Chondrocyte (in vitro differentiated cells): ENCODE measurements around the gene ZFHX2. TPM values are rescaled to one million over a fixed set of nuclear protein-coding genes. Genes with fewer than 3 reads are reported as not detected.

Source experiments
- DNase-seq: peaks from one replicate; pipeline ENCODE4 v3.0.0; 2021; ENCODE audit warnings: mixed read lengths, low spot score
- H3K27ac Mint-ChIP-seq: one replicate; pipeline ENCODE4 v1.8.0; 2021; ENCODE audit warnings: mild to moderate bottlenecking, moderate library complexity, mixed read lengths; ENCODE audit not compliant: unreplicated experiment
- H3K27me3 Mint-ChIP-seq: 2 replicates; pipeline ENCODE4 v1.8.0; 2021; ENCODE audit warnings: low read depth, mixed read lengths
- H3K36me3 Mint-ChIP-seq: 2 replicates; pipeline ENCODE4 v1.8.0; 2021; ENCODE audit warnings: low read depth, mixed read lengths
- H3K4me1 Mint-ChIP-seq: 2 replicates; pipeline ENCODE4 v1.8.0; 2021; ENCODE audit warnings: low read depth, mild to moderate bottlenecking, mixed read lengths
- H3K4me3 Mint-ChIP-seq: one replicate; pipeline ENCODE4 v1.8.0; 2021; ENCODE audit warnings: mild to moderate bottlenecking, moderate library complexity, mixed read lengths; ENCODE audit not compliant: unreplicated experiment
- H3K9me3 Mint-ChIP-seq: 2 replicates; pipeline ENCODE4 v1.8.0; 2021; ENCODE audit warnings: low read depth, mixed read lengths
- CTCF ChIP-seq: fragments of 200-600 bp; sonication (generic); IDR thresholded peaks from 2 replicates; pipeline ENCODE4 v1.5.0; 2021; ENCODE audit warnings: antibody characterized with exemption, mild to moderate bottlenecking, moderate library complexity
- total RNA-seq: library from RNA; stranded (reverse); gene quantifications from 3 replicates; pipeline ENCODE4 v1.2.1, GENCODE V29; 2021

ZFHX2 gene
- total RNA-seq, 1 donor from 2014 or later, result 11.8 TPM

DNA sequence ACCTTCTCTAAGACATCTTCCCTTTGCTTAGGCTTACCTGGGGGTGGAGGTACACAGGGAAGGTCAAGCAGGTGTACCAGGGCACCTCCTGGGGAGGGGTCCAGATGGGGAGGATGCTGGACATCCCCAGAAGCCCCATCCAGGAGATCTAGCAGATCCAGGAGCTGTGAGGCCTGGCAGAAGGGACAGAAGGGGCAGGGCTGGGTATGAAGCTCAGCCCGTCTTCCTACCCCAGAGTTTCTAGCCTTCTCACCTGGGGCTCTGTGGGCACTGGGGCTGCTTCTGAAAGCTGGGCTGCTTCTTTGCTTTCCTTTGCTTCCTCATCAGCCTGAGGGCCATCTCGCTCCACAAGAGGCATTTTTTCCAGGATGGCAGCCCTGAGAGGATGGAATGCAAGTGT, 9.7 kb upstream of the ZFHX2 start:
- DNase-seq, result peak; percentile 37
- Mint-ChIP-seq H3K27ac (no peak overlapping the region), H3K36me3 (peaks cover 6% of the 10 kb centered on the region), H3K4me1 (peaks cover 22% of the 10 kb centered on the region), H3K27me3 (no peaks in the 10 kb centered on the region), H3K9me3 (no peaks in the 10 kb centered on the region), H3K4me3 (no peak overlapping the region)
- TF ChIP-seq CTCF, result no peak

GRCh38 chr14:23559926-23560520, 8.5 kb upstream of the ZFHX2 start:
- peaks cover 6% of the 10 kb centered on the region for H3K36me3 Mint-ChIP-seq
- peaks cover 27% of the 10 kb centered on the region for H3K4me1 Mint-ChIP-seq
- TF ChIP-seq CTCF, result no peak
- no peak for DNase-seq
- H3K27me3 Mint-ChIP-seq, result no peaks in the 10 kb centered on the region
- H3K9me3 Mint-ChIP-seq, result no peaks in the 10 kb centered on the region
- no peak overlapping the region for H3K27ac Mint-ChIP-seq
- no peak overlapping the region for H3K4me3 Mint-ChIP-seq

- Mint-ChIP-seq H3K4me3 (no peak overlapping the region), H3K36me3 (peaks cover 6% of the 10 kb centered on the region), H3K4me1 (peaks cover 31% of the 10 kb centered on the region), H3K27ac (no peak overlapping the region), H3K27me3 (no peaks in the 10 kb centered on the region), H3K9me3 (no peaks in the 10 kb centered on the region)
- DNase-seq, result peak; percentile 40
- peak; percentile 92 for TF ChIP-seq CTCF
Observed at GRCh38 chr14:23559010-23559925, 7.7 kb upstream of the ZFHX2 start.

- Mint-ChIP-seq H3K27ac (no peak overlapping the region), H3K4me1 (peaks cover 31% of the 10 kb centered on the region), H3K27me3 (no peaks in the 10 kb centered on the region), H3K36me3 (peaks cover 6% of the 10 kb centered on the region), H3K4me3 (no peak overlapping the region), H3K9me3 (no peaks in the 10 kb centered on the region)
- no peak for TF ChIP-seq CTCF
- peak; percentile 36 for DNase-seq
Observed at GRCh38 chr14:23558346-23559009, 6.9 kb upstream of the ZFHX2 start.

DNA sequence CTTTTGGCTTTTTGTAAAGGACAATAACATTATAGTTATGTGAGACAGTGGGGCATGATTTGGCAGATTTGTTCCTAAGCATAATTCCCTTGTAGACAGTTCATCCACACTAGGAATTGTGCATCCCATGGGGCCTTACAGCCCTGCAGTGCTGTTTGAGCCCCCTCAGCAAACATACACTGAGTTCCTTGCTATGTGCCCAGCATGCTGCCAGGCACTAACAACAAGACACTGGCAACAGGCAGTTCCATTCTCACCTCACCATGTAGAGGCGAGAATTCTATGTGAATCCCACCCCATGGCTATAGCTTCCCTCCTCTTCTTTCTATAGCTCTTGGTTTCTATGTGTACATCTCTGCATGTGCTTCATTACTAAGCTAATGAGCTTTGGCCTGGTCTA, 6.4 kb upstream of the ZFHX2 start:
- Mint-ChIP-seq H3K27ac (peak overlapping the region; percentile 0), H3K4me3 (peak overlapping the region; percentile 50)

More for the DNA sequence above, 6.4 kb upstream of the ZFHX2 start:
- Mint-ChIP-seq H3K36me3 (peaks cover 6% of the 10 kb centered on the region), H3K9me3 (no peaks in the 10 kb centered on the region), H3K4me1 (peaks cover 31% of the 10 kb centered on the region), H3K27me3 (no peaks in the 10 kb centered on the region)
- no peak for DNase-seq
- TF ChIP-seq CTCF, result no peak
